Measurements from ENCODE around the gene FCHSD1. TPM values are rescaled to one million over a fixed set of nuclear protein-coding genes. Genes with fewer than 3 reads are reported as not detected.

Gene FCHSD1
- total and polyA plus RNA-seq, 2 of the 4 experiments (the other 2 are of a cell fraction), result 33.2 to 62.1 TPM

DNA sequence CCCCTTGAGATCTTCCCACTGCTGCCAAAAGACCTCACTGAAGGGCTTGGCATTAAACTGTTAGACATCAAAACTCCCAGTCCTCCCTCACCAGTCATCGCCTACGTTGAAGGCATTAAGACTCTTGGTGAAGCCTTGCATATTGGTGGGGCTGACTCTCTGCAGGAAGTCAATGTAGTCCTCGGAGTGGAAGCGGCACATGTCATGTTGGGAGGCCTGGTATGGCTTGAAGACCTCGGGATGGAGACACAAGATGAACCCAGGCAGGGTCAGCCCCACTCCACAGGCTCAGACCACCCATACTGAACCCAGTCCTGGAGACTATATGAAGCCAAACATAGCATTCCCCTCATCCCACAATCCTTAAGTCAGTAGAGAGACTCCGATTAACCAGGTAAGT is 16.5 kb downstream of the FCHSD1 start:
- Histone ChIP-seq H3K79me1 (ENCODE audit: low read depth in 1 of 2, low read length in 2 of 2) (peaks cover 35 to 53% of the 10 kb centered on the region in 2 experiments), H3K4me3 (ENCODE audit: insufficient read depth, low read depth, low read length) (no peak overlapping the region), H3K36me3 (ENCODE audit: control insufficient read depth, insufficient read depth, low read length) (peaks cover 13% of the 10 kb centered on the region), H3K27ac (ENCODE audit: insufficient read depth, low read length) (no peak overlapping the region), H4K20me1 (ENCODE audit: insufficient read depth, low read length) (peaks cover 27% of the 10 kb centered on the region), H3K56ac (ENCODE audit: extremely low read depth, insufficient read depth, low read length) (no peak overlapping the region), H3K4me2 (ENCODE audit: low read depth, low read length) (no peak overlapping the region), H2BK15ac (ENCODE audit: low read depth, low read length) (no peak overlapping the region), H2AK9ac (replicated peaks; ENCODE audit: low read depth, low read length, poor library complexity) (no peak overlapping the region), H2BK120ac (ENCODE audit: low read depth, low read length) (no peak overlapping the region), H3K9ac (ENCODE audit: low read depth, low read length) (no peak overlapping the region), H3K4ac (ENCODE audit: low read depth, low read length) (no peak overlapping the region), H3K9me1 (ENCODE audit: insufficient read depth, low read length) (peaks cover 33% of the 10 kb centered on the region), H4K8ac (ENCODE audit: low read depth in 2 of 2, low read length in 2 of 2) (no peak overlapping the region), H2AK5ac (ENCODE audit: low read depth, low read length) (no peak overlapping the region), H2BK5ac (ENCODE audit: low read depth, low read length, poor library complexity, severe bottlenecking) (no peak overlapping the region), H3K4me1 (ENCODE audit: control insufficient read depth, insufficient read depth, low read length) (peaks cover 12% of the 10 kb centered on the region), H3K18ac (ENCODE audit: low read depth, low read length) (no peak overlapping the region), H3K27me3 (ENCODE audit: control insufficient read depth, insufficient read depth, low read length) (no peaks in the 10 kb centered on the region), H3K9me3 (ENCODE audit: control insufficient read depth, insufficient read depth, low read length) (no peaks in the 10 kb centered on the region), H4K5ac (ENCODE audit: low read depth, low read length) (no peak overlapping the region), H3K14ac (replicated peaks; ENCODE audit: low read depth, low read length) (no peak overlapping the region), H2AFZ (replicated peaks; ENCODE audit: low read length, poor library complexity) (no peak overlapping the region), H2BK20ac (ENCODE audit: low read depth, low read length) (no peak overlapping the region), H3K23ac (ENCODE audit: low read depth, low read length) (peak overlapping the region; percentile 44), H4K91ac (ENCODE audit: insufficient read depth, low read depth, low read length) (no peak overlapping the region)
- DNase-seq (no peak), ATAC-seq (ENCODE audit: low read depth) (no peak)
- TF ChIP-seq MXI1 (IDR thresholded peaks at IDR 0.05; ENCODE audit: borderline replicate concordance, low read depth, low read length), result no peak
- TF ChIP-seq, protein P1, sequence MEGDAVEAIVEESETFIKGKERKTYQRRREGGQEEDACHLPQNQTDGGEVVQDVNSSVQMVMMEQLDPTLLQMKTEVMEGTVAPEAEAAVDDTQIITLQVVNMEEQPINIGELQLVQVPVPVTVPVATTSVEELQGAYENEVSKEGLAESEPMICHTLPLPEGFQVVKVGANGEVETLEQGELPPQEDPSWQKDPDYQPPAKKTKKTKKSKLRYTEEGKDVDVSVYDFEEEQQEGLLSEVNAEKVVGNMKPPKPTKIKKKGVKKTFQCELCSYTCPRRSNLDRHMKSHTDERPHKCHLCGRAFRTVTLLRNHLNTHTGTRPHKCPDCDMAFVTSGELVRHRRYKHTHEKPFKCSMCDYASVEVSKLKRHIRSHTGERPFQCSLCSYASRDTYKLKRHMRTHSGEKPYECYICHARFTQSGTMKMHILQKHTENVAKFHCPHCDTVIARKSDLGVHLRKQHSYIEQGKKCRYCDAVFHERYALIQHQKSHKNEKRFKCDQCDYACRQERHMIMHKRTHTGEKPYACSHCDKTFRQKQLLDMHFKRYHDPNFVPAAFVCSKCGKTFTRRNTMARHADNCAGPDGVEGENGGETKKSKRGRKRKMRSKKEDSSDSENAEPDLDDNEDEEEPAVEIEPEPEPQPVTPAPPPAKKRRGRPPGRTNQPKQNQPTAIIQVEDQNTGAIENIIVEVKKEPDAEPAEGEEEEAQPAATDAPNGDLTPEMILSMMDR (conservative IDR thresholded peaks at IDR 0.05; ENCODE audit: low read depth, low read length), result no peak
- TF ChIP-seq RCOR1 (IDR thresholded peaks at IDR 0.05; ENCODE audit: insufficient replicate concordance, low read length), result no peak
- TF ChIP-seq MAZ (IDR thresholded peaks at IDR 0.05; ENCODE audit: borderline replicate concordance, low read depth, low read length), result no peak
- no peak for TF ChIP-seq RAD21 (IDR thresholded peaks at IDR 0.05; ENCODE audit: low read length)
- no peak for TF ChIP-seq ELK1 (IDR thresholded peaks at IDR 0.05; ENCODE audit: borderline replicate concordance, low read depth, low read length)
- no peak for TF ChIP-seq SMC3 (IDR thresholded peaks at IDR 0.05; ENCODE audit: low read depth, low read length)
- no peak for TF ChIP-seq RFX5 (IDR thresholded peaks at IDR 0.05; ENCODE audit: low read depth, low read length)
- TF ChIP-seq FOS (IDR thresholded peaks at IDR 0.05; ENCODE audit: low read depth, low read length), result no peak
- no peak for TF ChIP-seq BHLHE40 (IDR thresholded peaks at IDR 0.05; ENCODE audit: low read depth, low read length)
- TF ChIP-seq NFE2L2 (IDR thresholded peaks at IDR 0.05; ENCODE audit: low read depth, low read length), result no peak
- TF ChIP-seq USF2 (IDR thresholded peaks at IDR 0.05; ENCODE audit: low read depth, low read length), result no peak
- no peak for TF ChIP-seq POLR2A (IDR thresholded peaks at IDR 0.05; ENCODE audit: low read depth, low read length)
- no peak for TF ChIP-seq CHD1 (IDR thresholded peaks at IDR 0.05; ENCODE audit: low read depth, low read length)
- no peak for TF ChIP-seq CEBPB (IDR thresholded peaks at IDR 0.05; ENCODE audit: low read depth, low read length)
- no peak for TF ChIP-seq MAFK (IDR thresholded peaks at IDR 0.05; ENCODE audit: low read depth, low read length)
- in situ Hi-C loops (cut with MboI; ENCODE audit: low sequenced_read_pairs) (no loop called here), dilution Hi-C loops (cut with HindIII; ENCODE audit: low sequenced_read_pairs, unreplicated experiment) (no loop called here), intact Hi-C loops (cut with micrococcal nuclease) (no loop called here)
- ChIA-PET CTCF (interaction anchor here (2.8 kb wide), 2 partner anchors 15 to 43 kb away, joined by 13 to 17 read pairs; partner anchors contain the start of gene DIAPH1), POLR2A (ENCODE audit: unreplicated experiment) (no interaction called here)
- no TSS peak for BruUV-seq (replicated peaks)
- 100% methylated on average over 1 of the region's 6 CpGs; no CpG with 5 or more reads in 1 of the 2 experiments for WGBS, 2 experiments (ENCODE audit: extremely low coverage in 2 of 2, insufficient read length in 1 of 2)

All from IMR-90 (cell line).